ENCODE measurements around the gene AHCYL1. TPM values are rescaled to one million over a fixed set of nuclear protein-coding genes. Genes with fewer than 3 reads are reported as not detected.

The AHCYL1 gene
- total RNA-seq, 1 experiment from 2014 or later = 89.0 TPM

GRCh38 chr1:109959974-109960744, 24.4 kb upstream of the AHCYL1 start:
- Mint-ChIP-seq H3K9me3 (peaks cover 0 to 1% of the 10 kb centered on the region in 2 experiments; a peak in 2 of 5 replicates), H3K4me3 (peak overlapping the region; percentile 29 to 70)
- H3K4me2 ChIP-seq (ENCODE audit: insufficient read depth, insufficient read length, low read length) = peak overlapping the region; percentile 46

More at GRCh38 chr1:109959974-109960744, 24.4 kb upstream of the AHCYL1 start:
- Histone ChIP-seq H3K18ac (ENCODE audit: insufficient read length, low read depth, low read length) (peak overlapping the region; percentile 32), H3K56ac (ENCODE audit: insufficient read length, low read depth, low read length) (no peak overlapping the region), H2BK120ac (ENCODE audit: low read depth, low read length, poor library complexity, severe bottlenecking) (no peak overlapping the region), H3K23me2 (ENCODE audit: insufficient read length, low read depth, low read length, poor library complexity, severe bottlenecking) (no peaks in the 10 kb centered on the region), H2AK5ac (ENCODE audit: insufficient read length, low read length) (no peak overlapping the region), H4K91ac (ENCODE audit: insufficient read length, low read depth, low read length) (no peak overlapping the region), H3T11ph (ENCODE audit: low read length) (no peak overlapping the region), H4K20me1 (ENCODE audit: control insufficient read depth, insufficient read depth, insufficient read length) (no peaks in the 10 kb centered on the region), H3K14ac (ENCODE audit: insufficient read depth, low read length) (no peak overlapping the region), H3K27ac (ENCODE audit: insufficient read length, low read depth, low read length) (no peak overlapping the region), H3K4ac (ENCODE audit: low read depth, low read length) (no peak overlapping the region), H3K23ac (ENCODE audit: insufficient read length, low read depth, low read length) (no peak overlapping the region), H3K79me2 (ENCODE audit: insufficient read depth, low read length) (no peaks in the 10 kb centered on the region), H3K9ac (ENCODE audit: extremely low read depth, insufficient read length, low read length) (no peak overlapping the region), H3K4me1 (ENCODE audit: insufficient read depth, low read length) (peaks cover 5% of the 10 kb centered on the region; the same call in 1 of the 2 replicates), H3K9me3 (ENCODE audit: control insufficient read depth, low read depth, low read length) (no peaks in the 10 kb centered on the region), H4K8ac (replicated peaks; ENCODE audit: insufficient read length, low read depth, low read length) (no peak overlapping the region), H3K79me1 (ENCODE audit: insufficient read depth, low read depth, low read length, poor library complexity, severe bottlenecking) (no peaks in the 10 kb centered on the region), H2BK5ac (ENCODE audit: insufficient read length, low read length) (no peak overlapping the region), H2BK20ac (ENCODE audit: low read depth, low read length, poor library complexity, severe bottlenecking) (no peak overlapping the region), H4K5ac (ENCODE audit: insufficient read length, low read depth, low read length) (no peak overlapping the region), H2BK15ac (ENCODE audit: low read depth, low read length) (no peak overlapping the region), H3K27me3 (ENCODE audit: insufficient read depth, low read length) (peaks cover 21% of the 10 kb centered on the region; the same call in 1 of the 2 replicates), H2AFZ (ENCODE audit: low read length) (no peak overlapping the region), H2BK12ac (ENCODE audit: insufficient read length, low read depth, low read length) (no peak overlapping the region)
- Mint-ChIP-seq H3K36me3 (ENCODE audit: insufficient read depth in 1 of 3, low read depth in 3 of 3) (peaks cover 0 to under 1% (median 0%) of the 10 kb centered on the region in 3 experiments; a peak in 1 of 7 replicates), H3K4me1 (peaks cover 45 to 73% of the 10 kb centered on the region in 2 experiments), H3K27ac (peak overlapping the region; percentile 76 to 92 (median 86); a peak in 5 of 7 replicates), H3K27me3 (ENCODE audit: low read depth) (peaks cover 68% of the 10 kb centered on the region)
- WGBS (ENCODE audit: extremely low coverage, insufficient read length, low lambda C conversion rate) = no CpG with 5 or more reads among the region's 7 CpGs
- no peak for TF ChIP-seq CTCF (conservative IDR thresholded peaks at IDR 0.05)
- DNase-seq = peak; percentile 66

All from H9 (cell line).